DMS53 (cell line): ENCODE results near the gene PIMREG.
A peak's percentile ranks its signal among the peaks of the same experiment; 100 is the strongest.
"Not testable (repeated sequence)": the region's sequence is repeated elsewhere in the genome, so short reads cannot be mapped to it uniquely, and the experiment has no call there.

Experiments used
- DNase-seq: peaks from one replicate; lab custom pipeline; 2025; lab: John Stamatoyannopoulos, UW

Gene PIMREG

DNA sequence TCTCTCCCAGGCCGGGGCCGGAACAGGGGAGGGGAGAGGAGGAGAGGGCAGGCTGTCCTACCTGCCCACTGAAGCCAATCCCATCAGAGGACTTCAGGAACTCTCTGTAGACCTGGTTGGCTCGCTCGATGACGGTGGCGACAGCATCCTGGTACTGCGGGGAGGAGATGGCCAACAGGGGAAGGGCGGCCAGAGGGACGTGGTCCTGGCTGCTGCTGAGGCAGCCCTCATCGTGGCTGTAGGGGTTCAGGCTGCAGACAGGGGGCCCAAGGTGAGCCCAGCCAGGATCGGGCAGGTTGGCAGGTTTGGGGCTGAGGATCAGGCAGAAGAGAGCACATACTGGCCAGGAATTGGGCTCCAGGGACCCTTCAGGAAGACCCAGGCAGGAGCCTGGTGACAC, 34.2 kb downstream of the PIMREG start:
- no peak for DNase-seq

- no peak for DNase-seq
Observed at GRCh38 chr17:6479622-6480302, 35.5 kb downstream of the PIMREG start.

DNA sequence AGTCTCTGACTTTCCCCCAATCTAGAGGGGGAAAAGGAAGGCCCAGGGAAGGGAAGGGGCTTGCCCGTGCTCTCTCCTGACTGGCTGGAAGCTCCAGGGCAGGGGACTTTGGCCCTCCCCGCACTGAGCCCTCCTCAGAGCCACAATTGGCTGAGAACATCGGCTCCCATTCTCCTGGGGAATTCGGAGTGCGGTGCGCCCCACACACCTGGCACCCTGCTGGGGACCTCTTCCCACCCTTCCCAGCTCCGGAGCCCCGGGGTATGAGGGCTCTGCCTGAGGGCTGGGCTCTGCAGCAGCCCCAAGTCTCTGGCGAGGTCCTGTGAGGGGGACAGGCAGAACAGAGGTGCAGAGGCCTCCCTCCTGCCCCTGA, 36.0 kb downstream of the PIMREG start:
- DNase-seq: no peak

DNA sequence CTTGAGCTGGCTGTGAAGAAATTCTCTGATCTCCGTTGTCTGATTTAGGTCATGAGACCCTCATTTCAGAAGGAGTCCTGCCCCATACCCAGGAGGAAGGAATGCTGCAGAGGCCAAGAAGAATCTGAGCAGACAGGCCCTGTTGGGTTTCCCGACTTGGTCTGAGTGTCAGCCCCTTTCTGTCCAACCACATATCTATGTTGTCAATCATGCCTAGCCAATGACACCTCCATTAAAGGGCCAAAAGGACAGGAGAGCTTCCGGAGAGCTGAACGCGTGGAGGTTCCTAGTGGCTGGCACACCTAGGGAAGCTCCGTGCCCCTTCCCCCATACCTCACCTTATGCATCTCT, 37.8 kb downstream of the PIMREG start:
- no peak for DNase-seq

DNA sequence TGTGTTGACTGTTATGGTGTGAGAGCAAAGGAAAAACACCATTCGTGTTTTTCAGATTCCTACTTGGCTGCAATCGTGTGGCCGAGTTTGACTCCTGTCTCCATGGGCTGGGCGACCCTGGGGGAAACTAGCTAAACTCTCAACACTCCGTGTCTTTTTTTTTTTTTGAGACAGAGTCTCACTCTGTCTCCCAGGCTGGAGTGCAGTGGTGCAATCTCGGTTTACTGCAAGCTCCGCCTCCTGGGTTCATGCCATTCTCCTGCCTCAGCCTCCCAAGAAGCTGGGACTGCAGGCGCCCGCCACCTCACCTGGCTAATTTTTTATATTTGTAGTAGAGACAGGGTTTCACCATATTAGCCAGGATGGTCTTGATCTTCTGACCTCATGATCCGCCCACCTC, 38.5 kb downstream of the PIMREG start:
- DNase-seq: not testable (repeated sequence)

- no peak for DNase-seq
Observed at GRCh38 chr17:6483507-6483906, 39.3 kb downstream of the PIMREG start.

GRCh38 chr17:6485646-6486412, 41.6 kb downstream of the PIMREG start:
- no peak for DNase-seq

- no peak for DNase-seq
Observed at GRCh38 chr17:6487251-6488007, 43.2 kb downstream of the PIMREG start.

- DNase-seq: no peak
Observed at GRCh38 chr17:6488008-6488539, 43.8 kb downstream of the PIMREG start.

- DNase-seq: no peak
Observed at GRCh38 chr17:6489016-6489550, 44.8 kb downstream of the PIMREG start.

- no peak for DNase-seq
Observed at GRCh38 chr17:6491071-6491700, 46.9 kb downstream of the PIMREG start.

- DNase-seq: peak; percentile 16
Observed at GRCh38 chr17:6492892-6493674, 48.8 kb downstream of the PIMREG start.

DNA sequence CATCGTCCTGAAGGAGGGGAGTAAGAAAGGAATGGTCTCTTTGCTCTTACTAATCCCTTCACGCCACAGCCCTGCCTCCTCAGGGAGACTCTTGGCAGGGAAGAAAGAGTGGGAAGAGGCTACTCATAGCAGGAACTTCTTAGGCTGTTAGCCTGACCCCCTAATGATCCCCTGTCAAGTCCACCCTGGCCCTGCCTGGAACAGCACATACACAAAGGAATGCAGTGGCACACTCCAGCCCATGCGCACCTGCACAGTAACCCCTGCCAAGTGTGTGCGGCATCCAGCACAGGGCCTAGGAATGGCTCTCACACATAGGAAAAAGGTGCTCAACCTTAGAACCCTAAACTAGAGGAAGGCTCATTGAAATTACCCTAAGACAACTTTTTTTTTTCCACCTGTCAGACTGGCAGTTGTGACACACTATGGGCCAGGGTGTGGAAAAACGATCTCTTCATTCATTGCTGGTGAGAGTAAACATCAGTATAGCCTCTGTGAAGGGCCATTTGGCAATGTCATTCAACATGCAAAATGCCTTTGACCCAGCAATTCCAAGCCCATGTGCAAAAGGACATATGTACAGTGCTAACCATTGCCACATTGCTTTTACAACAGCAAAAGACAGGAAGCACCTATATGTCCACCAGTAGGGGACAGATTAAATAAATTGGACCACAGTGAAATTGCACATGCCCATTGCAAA, 50.1 kb downstream of the PIMREG start:
- no peak for DNase-seq

DNA sequence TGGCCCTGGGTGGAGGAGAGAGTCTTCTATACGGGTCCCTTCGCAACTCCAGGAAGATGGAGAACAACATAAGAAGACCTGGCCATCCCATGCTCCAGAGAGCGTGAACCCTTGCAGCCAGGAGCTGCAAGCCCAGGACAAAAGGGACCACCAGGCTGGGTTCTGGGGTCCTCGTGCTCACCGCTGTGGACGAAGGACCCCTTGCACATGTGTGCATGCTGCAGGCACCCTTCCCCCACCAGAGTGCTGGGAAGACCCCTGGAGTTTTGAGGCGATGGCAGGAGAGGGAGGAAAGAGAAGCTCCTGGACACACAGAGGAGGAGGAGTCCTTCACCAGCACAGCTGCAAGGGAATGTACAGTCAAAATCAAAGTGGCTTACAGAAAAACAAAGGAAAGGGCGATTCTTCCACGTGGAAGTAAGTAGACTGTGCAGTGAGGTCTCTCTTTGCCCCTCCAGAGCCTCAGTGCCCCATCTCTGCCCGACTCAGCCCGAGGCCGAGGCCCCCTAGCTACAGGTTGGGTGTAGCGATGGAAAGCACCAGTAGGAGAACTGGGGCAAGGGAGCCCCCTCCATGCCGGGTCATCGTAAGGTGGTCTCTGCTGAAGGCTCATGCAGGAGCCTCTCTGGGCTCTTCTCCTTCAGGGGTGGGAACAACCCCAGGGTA, 51.3 kb downstream of the PIMREG start:
- no peak for DNase-seq

- no peak for DNase-seq
Observed at GRCh38 chr17:6496116-6496481, 51.8 kb downstream of the PIMREG start.

DNA sequence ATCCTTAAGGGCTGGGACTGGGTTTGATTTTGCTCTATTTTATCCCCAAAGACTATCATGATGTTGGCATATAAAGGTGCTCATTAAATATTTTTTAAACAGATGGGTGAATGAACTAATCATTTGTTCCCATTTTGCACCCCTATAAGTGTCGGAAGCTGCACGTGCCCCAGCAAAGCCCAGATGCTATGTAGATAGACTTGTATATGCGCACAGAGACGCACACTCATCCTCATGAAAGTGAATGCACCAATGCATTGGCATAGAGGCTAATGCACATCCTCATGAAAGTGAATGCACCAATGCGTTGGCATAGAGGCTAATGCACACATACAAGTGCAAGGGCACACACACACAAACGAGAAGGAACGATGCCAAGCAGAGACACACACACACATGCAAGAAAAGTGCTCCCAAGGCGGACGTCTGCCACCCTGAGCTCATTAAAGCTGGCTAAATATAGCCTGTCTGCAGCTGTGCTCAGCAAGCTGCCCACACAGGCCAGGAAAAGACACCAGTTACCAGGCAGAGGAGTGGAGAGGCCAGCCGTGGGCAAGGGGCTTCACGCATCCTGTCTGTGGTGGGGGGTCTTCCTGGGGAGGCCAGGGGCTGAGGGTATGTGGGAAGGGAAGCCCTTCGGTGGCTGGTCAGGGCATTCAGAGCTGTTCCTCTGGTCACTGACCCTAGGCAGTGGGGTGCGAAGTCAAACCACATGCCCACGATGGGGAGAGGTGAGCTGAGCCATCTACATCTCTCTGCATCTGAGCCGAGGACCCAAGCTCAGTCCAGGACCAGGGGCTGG, 52.6 kb downstream of the PIMREG start:
- no peak for DNase-seq

- DNase-seq: no peak
Observed at GRCh38 chr17:6497496-6498221, 53.4 kb downstream of the PIMREG start.

DNA sequence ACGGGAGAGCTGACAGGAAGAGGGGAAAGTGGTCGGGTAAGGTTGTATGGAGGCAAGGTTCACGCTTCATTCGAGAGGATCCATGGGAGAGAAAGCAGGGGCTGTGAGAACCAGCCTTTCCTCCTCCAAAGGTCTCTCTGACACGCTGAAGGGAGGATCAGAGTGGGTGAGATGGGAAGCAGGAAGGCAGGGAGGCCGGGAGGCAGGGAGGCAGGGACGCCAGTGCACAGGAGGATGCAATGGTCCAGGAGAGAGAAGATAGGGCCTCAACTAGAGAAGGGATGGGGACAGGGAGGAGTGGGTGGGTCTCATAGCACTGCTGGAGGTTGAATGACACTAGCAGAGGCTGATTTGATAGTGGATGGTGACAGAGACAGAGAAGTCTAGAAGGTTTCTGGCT, 54.1 kb downstream of the PIMREG start:
- DNase-seq: no peak
